Measurements from ENCODE around the gene IMMP2L.

Gene IMMP2L

GRCh38 chr7:110861163-110861562 is 701.1 kb downstream of the IMMP2L start:
- Mint-ChIP-seq H3K36me3 (ENCODE audit: low read depth) (no peaks in the 10 kb centered on the region), H3K9me3 (no peaks in the 10 kb centered on the region), H3K27ac (no peak overlapping the region), H3K4me3 (no peak overlapping the region), H3K4me1 (ENCODE audit: low read depth) (no peaks in the 10 kb centered on the region), H3K27me3 (no peaks in the 10 kb centered on the region)
- DNase-seq = no peak

- Mint-ChIP-seq H3K4me3 (no peak overlapping the region), H3K4me1 (ENCODE audit: low read depth) (no peaks in the 10 kb centered on the region), H3K36me3 (ENCODE audit: low read depth) (no peaks in the 10 kb centered on the region), H3K27me3 (no peaks in the 10 kb centered on the region), H3K27ac (no peak overlapping the region), H3K9me3 (no peaks in the 10 kb centered on the region)
- DNase-seq = no peak
Measured at GRCh38 chr7:110857106-110857505, 705.2 kb downstream of the IMMP2L start.

GRCh38 chr7:110856704-110857103 is 705.6 kb downstream of the IMMP2L start:
- no peaks in the 10 kb centered on the region for H3K36me3 Mint-ChIP-seq (ENCODE audit: low read depth)
- no peaks in the 10 kb centered on the region for H3K27me3 Mint-ChIP-seq
- H3K4me3 Mint-ChIP-seq = no peak overlapping the region
- no peaks in the 10 kb centered on the region for H3K4me1 Mint-ChIP-seq (ENCODE audit: low read depth)
- no peak overlapping the region for H3K27ac Mint-ChIP-seq
- H3K9me3 Mint-ChIP-seq = no peaks in the 10 kb centered on the region
- no peak for DNase-seq

- H3K36me3 Mint-ChIP-seq (ENCODE audit: low read depth) = no peaks in the 10 kb centered on the region
- no peak overlapping the region for H3K27ac Mint-ChIP-seq
- H3K27me3 Mint-ChIP-seq = no peaks in the 10 kb centered on the region
- H3K9me3 Mint-ChIP-seq = no peaks in the 10 kb centered on the region
- DNase-seq = no peak
- H3K4me3 Mint-ChIP-seq = no peak overlapping the region
- H3K4me1 Mint-ChIP-seq (ENCODE audit: low read depth) = no peaks in the 10 kb centered on the region
Measured at GRCh38 chr7:110854651-110855050, 707.6 kb downstream of the IMMP2L start.

- Mint-ChIP-seq H3K4me3 (no peak overlapping the region), H3K27me3 (no peaks in the 10 kb centered on the region), H3K4me1 (ENCODE audit: low read depth) (no peaks in the 10 kb centered on the region), H3K9me3 (no peaks in the 10 kb centered on the region), H3K27ac (no peak overlapping the region), H3K36me3 (ENCODE audit: low read depth) (no peaks in the 10 kb centered on the region)
- DNase-seq = no peak
Measured at GRCh38 chr7:110854166-110854565, 708.1 kb downstream of the IMMP2L start.

- H3K27ac Mint-ChIP-seq = no peak overlapping the region
- no peak overlapping the region for H3K4me3 Mint-ChIP-seq
- H3K36me3 Mint-ChIP-seq (ENCODE audit: low read depth) = no peaks in the 10 kb centered on the region
- DNase-seq = no peak
- H3K9me3 Mint-ChIP-seq = no peaks in the 10 kb centered on the region
- no peaks in the 10 kb centered on the region for H3K4me1 Mint-ChIP-seq (ENCODE audit: low read depth)
- no peaks in the 10 kb centered on the region for H3K27me3 Mint-ChIP-seq
Measured at GRCh38 chr7:110853263-110853662, 709.0 kb downstream of the IMMP2L start.

GRCh38 chr7:110852156-110852940 is 709.9 kb downstream of the IMMP2L start:
- no peaks in the 10 kb centered on the region for H3K4me1 Mint-ChIP-seq (ENCODE audit: low read depth)
- no peak overlapping the region for H3K4me3 Mint-ChIP-seq
- DNase-seq = no peak
- no peaks in the 10 kb centered on the region for H3K27me3 Mint-ChIP-seq
- no peaks in the 10 kb centered on the region for H3K36me3 Mint-ChIP-seq (ENCODE audit: low read depth)
- H3K27ac Mint-ChIP-seq = no peak overlapping the region
- H3K9me3 Mint-ChIP-seq = no peaks in the 10 kb centered on the region

GRCh38 chr7:110850224-110850623 is 712.1 kb downstream of the IMMP2L start:
- DNase-seq = no peak
- Mint-ChIP-seq H3K27ac (no peak overlapping the region), H3K4me3 (no peak overlapping the region)

GRCh38 chr7:110842796-110843195 is 719.5 kb downstream of the IMMP2L start:
- no peak overlapping the region for H3K27ac Mint-ChIP-seq
- H3K4me1 Mint-ChIP-seq (ENCODE audit: low read depth) = no peaks in the 10 kb centered on the region
- H3K4me3 Mint-ChIP-seq = no peak overlapping the region
- H3K36me3 Mint-ChIP-seq (ENCODE audit: low read depth) = no peaks in the 10 kb centered on the region
- H3K9me3 Mint-ChIP-seq = no peaks in the 10 kb centered on the region
- H3K27me3 Mint-ChIP-seq = no peaks in the 10 kb centered on the region
- DNase-seq = no peak

More at GRCh38 chr7:110850224-110850623, 712.1 kb downstream of the IMMP2L start:
- H3K4me1 Mint-ChIP-seq (ENCODE audit: low read depth) = no peaks in the 10 kb centered on the region
- no peaks in the 10 kb centered on the region for H3K9me3 Mint-ChIP-seq
- H3K36me3 Mint-ChIP-seq (ENCODE audit: low read depth) = no peaks in the 10 kb centered on the region
- H3K27me3 Mint-ChIP-seq = no peaks in the 10 kb centered on the region

- no peaks in the 10 kb centered on the region for H3K27me3 Mint-ChIP-seq
- no peaks in the 10 kb centered on the region for H3K4me1 Mint-ChIP-seq (ENCODE audit: low read depth)
- H3K36me3 Mint-ChIP-seq (ENCODE audit: low read depth) = no peaks in the 10 kb centered on the region
- no peak overlapping the region for H3K4me3 Mint-ChIP-seq
- H3K9me3 Mint-ChIP-seq = no peaks in the 10 kb centered on the region
- H3K27ac Mint-ChIP-seq = no peak overlapping the region
- no peak for DNase-seq
Measured at GRCh38 chr7:110841840-110842545, 720.3 kb downstream of the IMMP2L start.

GRCh38 chr7:110839866-110840265 is 722.4 kb downstream of the IMMP2L start:
- Mint-ChIP-seq H3K9me3 (no peaks in the 10 kb centered on the region), H3K36me3 (ENCODE audit: low read depth) (no peaks in the 10 kb centered on the region), H3K27me3 (no peaks in the 10 kb centered on the region), H3K4me1 (ENCODE audit: low read depth) (peaks cover 11% of the 10 kb centered on the region), H3K27ac (no peak overlapping the region), H3K4me3 (no peak overlapping the region)
- no peak for DNase-seq

- no peaks in the 10 kb centered on the region for H3K36me3 Mint-ChIP-seq (ENCODE audit: low read depth)
- H3K9me3 Mint-ChIP-seq = no peaks in the 10 kb centered on the region
- no peak overlapping the region for H3K27ac Mint-ChIP-seq
- DNase-seq = no peak
- H3K4me3 Mint-ChIP-seq = no peak overlapping the region
- H3K27me3 Mint-ChIP-seq = no peaks in the 10 kb centered on the region
- H3K4me1 Mint-ChIP-seq (ENCODE audit: low read depth) = peaks cover 15% of the 10 kb centered on the region
Measured at GRCh38 chr7:110835849-110836248, 726.4 kb downstream of the IMMP2L start.

GRCh38 chr7:110835218-110835617 is 727.1 kb downstream of the IMMP2L start:
- no peak overlapping the region for H3K27ac Mint-ChIP-seq
- H3K27me3 Mint-ChIP-seq = no peaks in the 10 kb centered on the region
- no peak overlapping the region for H3K4me3 Mint-ChIP-seq
- peaks cover 15% of the 10 kb centered on the region for H3K4me1 Mint-ChIP-seq (ENCODE audit: low read depth)
- H3K36me3 Mint-ChIP-seq (ENCODE audit: low read depth) = no peaks in the 10 kb centered on the region
- no peaks in the 10 kb centered on the region for H3K9me3 Mint-ChIP-seq
- no peak for DNase-seq

GRCh38 chr7:110831419-110831818 is 730.9 kb downstream of the IMMP2L start:
- Mint-ChIP-seq H3K36me3 (ENCODE audit: low read depth) (no peaks in the 10 kb centered on the region), H3K4me3 (no peak overlapping the region), H3K9me3 (peaks cover 2% of the 10 kb centered on the region), H3K27me3 (no peaks in the 10 kb centered on the region), H3K4me1 (ENCODE audit: low read depth) (peaks cover 17% of the 10 kb centered on the region), H3K27ac (no peak overlapping the region)
- no peak for DNase-seq

- peaks cover 15% of the 10 kb centered on the region for H3K4me1 Mint-ChIP-seq (ENCODE audit: low read depth)
- H3K27me3 Mint-ChIP-seq = no peaks in the 10 kb centered on the region
- peaks cover 2% of the 10 kb centered on the region for H3K9me3 Mint-ChIP-seq
- DNase-seq = no peak
- H3K4me3 Mint-ChIP-seq = no peak overlapping the region
- no peak overlapping the region for H3K27ac Mint-ChIP-seq
- H3K36me3 Mint-ChIP-seq (ENCODE audit: low read depth) = no peaks in the 10 kb centered on the region
Measured at GRCh38 chr7:110830778-110831177, 731.5 kb downstream of the IMMP2L start.

All from activated T-cell treated with anti-CD3 and anti-CD28 coated beads, Interleukin-2, amount 50 U/mL, for 24 hours (primary cell).